RWPE1 (cell line): ENCODE measurements around the gene NKD1.

Experiments
- CTCF ChIA-PET: fragments of 350-600 bp; sonication (Branson Sonifier 250); formaldehyde crosslinking; extraction: SDS; loops from one replicate; lab custom pipeline; 2021; lab: Yijun Ruan, JAX
- POLR2A ChIA-PET: fragments of 400-600 bp; formaldehyde crosslinking; extraction: SDS; loops from one replicate; lab custom pipeline; 2020; ENCODE audit warnings: antibody characterized with exemption; ENCODE audit not compliant: low non-redundant PET; lab: Yijun Ruan, JAX
- DNase-seq: peaks from one replicate; pipeline ENCODE4 v3.0.0; 2012; ENCODE audit warnings: low spot score
- H3K27ac ChIP-seq: fragments of 450-650 bp; 2 replicates; pipeline ENCODE4 v1.5.1; 2017
- CTCF ChIP-seq: fragments of 450-650 bp; conservative IDR thresholded peaks from 2 replicates; pipeline ENCODE4 v1.5.1; 2017; ENCODE audit warnings: low read depth, mild to moderate bottlenecking

The NKD1 gene

DNA sequence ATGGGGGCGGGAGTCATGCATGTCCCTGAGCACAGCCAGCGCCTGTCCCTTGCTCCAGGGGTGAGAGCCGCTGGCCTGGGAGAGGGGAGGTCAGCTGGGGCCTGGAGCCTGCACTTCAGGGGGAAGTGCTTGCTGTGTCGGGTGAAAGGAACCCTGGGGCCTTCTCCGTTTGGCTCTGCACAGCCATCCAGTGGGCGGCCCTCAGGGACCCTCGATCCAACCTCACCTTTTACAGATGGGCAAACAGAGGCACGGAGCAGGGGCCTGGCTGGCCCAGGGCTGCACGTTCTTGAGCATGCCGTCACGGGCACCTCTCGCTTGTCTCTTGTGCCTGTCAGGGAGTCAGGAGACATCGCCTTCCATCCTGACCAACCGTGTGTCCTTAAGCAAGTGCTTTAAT, 131.1 kb downstream of the NKD1 start:
- no peak for DNase-seq
- no peak for TF ChIP-seq CTCF
- CTCF ChIA-PET, result no interaction called here
- POLR2A ChIA-PET, result no interaction called here
- H3K27ac ChIP-seq, result no peak overlapping the region

DNA sequence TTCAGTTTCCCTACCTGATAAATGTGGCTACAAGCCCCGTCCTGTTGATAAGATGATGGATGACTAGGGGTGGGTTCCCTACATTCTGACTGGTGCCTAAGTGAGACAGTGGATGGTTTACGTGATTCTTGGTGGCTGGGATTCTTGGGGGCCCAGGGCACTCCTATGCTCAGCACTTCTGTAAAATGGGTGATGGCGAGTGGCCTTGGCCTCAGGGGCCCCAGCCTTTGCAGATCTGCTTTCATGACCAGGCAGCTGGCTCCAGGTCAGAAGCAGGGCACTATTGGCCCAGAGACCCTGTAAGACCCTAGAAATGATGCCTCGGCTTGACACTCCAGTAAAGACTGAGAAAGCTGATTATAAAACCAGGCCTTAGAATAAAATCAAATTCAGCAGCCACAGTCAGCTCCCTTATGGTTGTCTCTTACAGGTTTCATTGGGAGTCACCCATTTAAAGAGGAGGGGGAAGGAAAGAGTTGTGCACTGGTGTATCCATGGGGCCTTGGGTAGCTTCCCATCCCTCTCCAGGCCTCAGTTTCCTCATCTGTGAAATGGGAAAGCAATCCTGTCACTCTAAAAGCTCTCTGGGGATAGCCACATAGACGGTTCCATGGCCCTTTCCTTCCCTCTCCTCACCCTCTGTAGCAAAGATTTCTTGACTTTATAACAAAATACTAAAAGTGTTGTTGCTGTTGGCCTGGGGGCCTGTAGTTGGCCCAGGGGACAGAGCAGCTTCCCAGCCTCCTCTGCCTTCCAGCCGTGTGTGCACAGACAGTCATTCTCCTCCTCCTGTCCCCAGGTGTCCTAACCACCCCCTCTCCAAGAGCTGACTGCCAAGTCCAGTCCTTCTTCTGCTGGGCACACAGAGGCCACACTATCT, 131.7 kb downstream of the NKD1 start:
- no peak for DNase-seq
- POLR2A ChIA-PET, result no interaction called here
- TF ChIP-seq CTCF, result no peak
- no peak overlapping the region for H3K27ac ChIP-seq
- CTCF ChIA-PET, result no interaction called here

GRCh38 chr16:50680556-50680893, 132.3 kb downstream of the NKD1 start:
- TF ChIP-seq CTCF, result no peak
- no peak for DNase-seq

DNA sequence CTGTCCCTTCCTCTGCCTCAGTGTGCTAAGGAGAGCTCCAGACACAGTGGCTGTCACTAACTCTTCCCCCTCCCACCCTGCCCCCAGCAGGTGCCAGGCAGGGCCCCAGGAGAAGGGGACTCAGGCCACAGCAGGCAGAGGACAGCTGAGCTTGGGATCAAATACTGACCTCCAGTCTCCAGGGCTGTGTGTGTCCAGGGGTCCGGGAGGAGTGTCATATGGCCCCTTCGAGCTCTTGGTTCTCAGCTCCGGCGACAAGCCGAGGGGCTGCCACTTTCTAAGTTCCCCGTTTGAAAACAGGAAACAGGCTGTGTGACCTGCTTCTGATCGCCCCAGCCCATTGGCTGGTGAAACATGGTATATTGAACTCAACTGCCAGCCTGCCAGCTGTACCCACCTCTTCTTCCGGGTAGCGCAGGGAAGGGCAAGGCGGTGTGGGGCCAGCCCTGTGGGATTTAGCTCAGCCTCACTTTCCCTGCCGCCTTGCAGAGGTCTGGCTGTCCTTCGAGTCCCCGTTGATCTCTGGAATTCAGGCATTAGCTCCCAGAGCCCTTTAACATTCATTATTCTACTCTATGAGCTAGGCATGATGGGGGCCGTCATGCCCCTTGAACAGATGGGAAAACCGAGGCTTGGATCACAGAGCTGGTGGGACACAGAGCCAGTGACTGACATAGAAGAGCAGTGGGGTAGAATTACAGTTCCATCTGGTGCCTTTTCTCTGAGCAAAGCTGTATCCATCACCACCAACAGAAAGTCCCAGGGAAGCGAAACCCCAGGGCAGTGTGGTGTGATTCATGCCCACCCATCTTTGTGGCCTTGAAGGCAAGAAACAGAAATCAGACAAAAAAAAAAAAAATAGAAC, 133.1 kb downstream of the NKD1 start, which contains the start of gene SNX20:
Gene SNX20 (minus strand): TSS at position 292 of the 865 bp plus-strand sequence. CDS start 3,786 bp downstream, outside the sequence.
- TF ChIP-seq CTCF, result no peak
- ChIA-PET CTCF (no interaction called here), POLR2A (no interaction called here)
- H3K27ac ChIP-seq, result no peak within 1 kb of the TSS
- DNase-seq, result no peak

More at GRCh38 chr16:50680556-50680893, 132.3 kb downstream of the NKD1 start:
- POLR2A ChIA-PET, result no interaction called here
- CTCF ChIA-PET, result no interaction called here
- H3K27ac ChIP-seq, result no peak overlapping the region

GRCh38 chr16:50683689-50684374, 135.6 kb downstream of the NKD1 start:
- POLR2A ChIA-PET, result no interaction called here
- no peak for TF ChIP-seq CTCF
- CTCF ChIA-PET, result no interaction called here
- no peak for DNase-seq
- no peak overlapping the region for H3K27ac ChIP-seq
